Fibroblast of the aortic adventitia (primary cell): Measurements from ENCODE around the gene ZNF211. TPM values are rescaled to one million over a fixed set of nuclear protein-coding genes. Genes with fewer than 3 reads are reported as not detected.
A peak's percentile ranks its signal among the peaks of the same experiment; 100 is the strongest.

Source experiments
- DNase-seq: peaks from one replicate; pipeline ENCODE4 v3.0.0-alpha.2; 2010; ENCODE audit warnings: low read depth
- H3K4me3 ChIP-seq: 2 replicates; pipeline ENCODE4 v1.5.1; 2011; ENCODE audit warnings: low read depth, mild to moderate bottlenecking, control low read depth, low read length, moderate library complexity
- CTCF ChIP-seq: IDR thresholded peaks from 2 replicates; pipeline ENCODE4 v1.5.1; 2011; ENCODE audit warnings: mild to moderate bottlenecking, low read length, control low read depth, inconsistent platforms; ENCODE audit not compliant: insufficient read depth
- total RNA-seq: library from RNA; depleted of rRNA; stranded (reverse); fragments of >200 nt; gene quantifications from 2 replicates; pipeline ENCODE4 v1.2.3, GENCODE V29; 2012; ENCODE audit warnings: low replicate concordance

ZNF211 gene
- total RNA-seq, 1 donor: 6.2 TPM

- no peak for DNase-seq
- H3K4me3 ChIP-seq: no peak overlapping the region
- no peak for TF ChIP-seq CTCF
Measured at GRCh38 chr19:57655443-57655842, 22.5 kb downstream of the ZNF211 start.

- no peak for DNase-seq
- TF ChIP-seq CTCF: no peak
Measured at GRCh38 chr19:57656346-57656745, 23.4 kb downstream of the ZNF211 start.

GRCh38 chr19:57664269-57665127 is 31.5 kb downstream of the ZNF211 start:
- peak overlapping the region; percentile 68 for H3K4me3 ChIP-seq
- peak; percentile 46 for DNase-seq
- TF ChIP-seq CTCF: no peak

More at GRCh38 chr19:57656346-57656745, 23.4 kb downstream of the ZNF211 start:
- H3K4me3 ChIP-seq: no peak overlapping the region

- no peak for DNase-seq
- TF ChIP-seq CTCF: no peak
- no peak overlapping the region for H3K4me3 ChIP-seq
Measured at GRCh38 chr19:57665261-57665806, 32.4 kb downstream of the ZNF211 start.

- no peak for DNase-seq
Measured at GRCh38 chr19:57667228-57667627, 34.3 kb downstream of the ZNF211 start.

GRCh38 chr19:57668635-57669034 is 35.7 kb downstream of the ZNF211 start, which contains the start of gene ZSCAN4:
TSS of gene ZSCAN4 (plus strand) at chr19:57668935. CDS start at chr19:57676146, 7,211 bp downstream.
- no peak for DNase-seq
- no peak within 1 kb of the TSS for H3K4me3 ChIP-seq
- no peak for TF ChIP-seq CTCF

More at GRCh38 chr19:57667228-57667627, 34.3 kb downstream of the ZNF211 start:
- no peak for TF ChIP-seq CTCF
- H3K4me3 ChIP-seq: no peak overlapping the region
